Suprapubic skin (tissue), 3 donors: ENCODE measurements around the gene KDM5B.

Experiments
- EP300 ChIP-seq: sonication (generic); formaldehyde crosslinking; IDR thresholded peaks from one replicate; pipeline ENCODE4 v1.6.1; 2017; ENCODE audit warnings: antibody characterized with exemption
- TF ChIP-seq, protein P1 (sequence below), 2 donors: fragments of 200-600 bp in 1 of 2; fragments of 450-650 bp in 1 of 2; sonication (generic) in 1 of 2; IDR thresholded peaks; one replicate each; pipeline ENCODE4 v1.5.1; 2016 to 2019; ENCODE audit warnings: antibody characterized with exemption in 2 of 2, mild to moderate bottlenecking in 1 of 2, moderate library complexity in 1 of 2

DNA sequence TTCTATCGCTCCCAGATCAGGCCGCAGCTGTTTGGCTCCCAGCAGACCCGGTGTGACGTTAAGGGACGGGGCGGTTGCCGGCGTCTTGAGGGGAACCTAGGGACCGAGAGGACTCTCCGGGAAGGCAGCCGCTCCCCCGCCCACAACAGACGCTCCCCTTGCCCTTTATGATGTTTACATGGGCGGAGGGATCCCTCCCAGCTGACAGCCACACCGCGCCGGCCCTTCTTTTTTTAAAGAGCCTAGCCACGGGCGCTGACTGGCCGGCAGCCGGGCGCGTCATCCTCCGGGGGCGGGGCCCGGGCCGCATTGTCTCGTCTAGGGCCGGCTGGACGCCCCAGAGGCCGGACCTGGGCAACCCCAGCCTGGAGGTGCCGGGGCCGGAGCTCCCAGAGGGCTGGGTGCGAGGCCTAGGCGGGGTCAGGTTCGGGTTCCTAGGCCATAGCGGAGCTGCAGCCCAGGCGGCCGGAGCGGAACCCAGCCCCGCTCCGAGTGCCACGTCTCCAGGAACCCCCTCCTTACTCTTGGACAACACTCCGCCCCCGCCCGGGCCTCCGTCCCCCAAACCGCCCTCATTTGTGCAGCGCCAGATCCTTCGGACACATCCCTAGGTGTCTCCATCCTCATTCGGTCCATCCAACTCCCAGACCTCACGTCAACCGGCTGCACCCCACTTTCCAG is 2.5 kb upstream of the KDM5B start, which contains the start of gene PCAT6:
- TF ChIP-seq, protein P1, sequence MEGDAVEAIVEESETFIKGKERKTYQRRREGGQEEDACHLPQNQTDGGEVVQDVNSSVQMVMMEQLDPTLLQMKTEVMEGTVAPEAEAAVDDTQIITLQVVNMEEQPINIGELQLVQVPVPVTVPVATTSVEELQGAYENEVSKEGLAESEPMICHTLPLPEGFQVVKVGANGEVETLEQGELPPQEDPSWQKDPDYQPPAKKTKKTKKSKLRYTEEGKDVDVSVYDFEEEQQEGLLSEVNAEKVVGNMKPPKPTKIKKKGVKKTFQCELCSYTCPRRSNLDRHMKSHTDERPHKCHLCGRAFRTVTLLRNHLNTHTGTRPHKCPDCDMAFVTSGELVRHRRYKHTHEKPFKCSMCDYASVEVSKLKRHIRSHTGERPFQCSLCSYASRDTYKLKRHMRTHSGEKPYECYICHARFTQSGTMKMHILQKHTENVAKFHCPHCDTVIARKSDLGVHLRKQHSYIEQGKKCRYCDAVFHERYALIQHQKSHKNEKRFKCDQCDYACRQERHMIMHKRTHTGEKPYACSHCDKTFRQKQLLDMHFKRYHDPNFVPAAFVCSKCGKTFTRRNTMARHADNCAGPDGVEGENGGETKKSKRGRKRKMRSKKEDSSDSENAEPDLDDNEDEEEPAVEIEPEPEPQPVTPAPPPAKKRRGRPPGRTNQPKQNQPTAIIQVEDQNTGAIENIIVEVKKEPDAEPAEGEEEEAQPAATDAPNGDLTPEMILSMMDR (IDR thresholded peaks at IDR 0.05), result no peak
- TF ChIP-seq EP300, result no peak
